HepG2 (cell line): Measurements from ENCODE around the gene TMEM130. TPM values are rescaled to one million over a fixed set of nuclear protein-coding genes. Genes with fewer than 3 reads are reported as not detected.

Experiments used
- CCAR2 ChIP-seq: fragments of 200-400 bp; formaldehyde crosslinking; optimal IDR thresholded peaks from 2 replicates; pipeline ENCODE3; 2018; ENCODE audit warnings: low read depth, mild to moderate bottlenecking, low read length, moderate library complexity
- IRF9 ChIP-seq: sonication (generic); formaldehyde crosslinking; IDR thresholded peaks from 2 replicates; pipeline ENCODE4 v1.8.0; 2022; ENCODE audit warnings: missing genetic modification reagents, mild to moderate bottlenecking, borderline replicate concordance
- NRL ChIP-seq: sonication (generic); formaldehyde crosslinking; IDR thresholded peaks from 2 replicates; pipeline ENCODE4 v1.5.0; 2020; ENCODE audit warnings: missing genetic modification reagents, mild to moderate bottlenecking, moderate library complexity, borderline replicate concordance
- PAXIP1 ChIP-seq: sonication (generic); formaldehyde crosslinking; conservative IDR thresholded peaks from 2 replicates; pipeline ENCODE4 v1.4.0; 2020; ENCODE audit warnings: mild to moderate bottlenecking, missing genetic modification reagents, moderate library complexity
- PPARG ChIP-seq: conservative IDR thresholded peaks from 2 replicates; pipeline ENCODE4 v1.6.1; 2016; ENCODE audit warnings: missing biosample characterization, missing genetic modification reagents
- SAP130 ChIP-seq: IDR thresholded peaks from 2 replicates; pipeline ENCODE4 v1.6.1; 2016; ENCODE audit warnings: low read depth
- USF2 ChIP-seq, 2 experiments: sonication (generic) in 1 of 2; formaldehyde crosslinking in 1 of 2; IDR thresholded peaks; 2 replicates each; pipeline versions ENCODE4 v1.5.1 to v1.6.1; 2011 to 2020; ENCODE audit warnings: borderline replicate concordance in 1 of 2, low read depth in 1 of 2, low read length in 1 of 2, mild to moderate bottlenecking in 1 of 2, missing genetic modification reagents in 1 of 2, moderate library complexity in 1 of 2
- ZFP91 ChIP-seq: sonication (generic); formaldehyde crosslinking; IDR thresholded peaks from 2 replicates; pipeline ENCODE4 v1.9.0; 2022; ENCODE audit warnings: missing genetic modification reagents, mild to moderate bottlenecking, borderline replicate concordance
- ZNF512B ChIP-seq: sonication (generic); formaldehyde crosslinking; IDR thresholded peaks from 2 replicates; pipeline ENCODE4 v1.5.1; 2020; ENCODE audit warnings: missing genetic modification reagents, mild to moderate bottlenecking, borderline replicate concordance
- ZNF737 ChIP-seq: sonication (generic); formaldehyde crosslinking; IDR thresholded peaks from 2 replicates; pipeline ENCODE4 v1.5.0; 2020; ENCODE audit warnings: missing genetic modification reagents, mild to moderate bottlenecking, borderline replicate concordance
- ZNF891 ChIP-seq: sonication (generic); formaldehyde crosslinking; IDR thresholded peaks from 2 replicates; pipeline ENCODE4 v1.5.0; 2020; ENCODE audit warnings: mild to moderate bottlenecking, missing genetic modification reagents
- polyA plus RNA-seq, 8 experiments: library from polyadenylated mRNA; depleted of rRNA in 3 of 8; stranded (reverse) in 7 of 8; unstranded in 1 of 8; fragments of >200 nt; fragmentation: Illumina TruSeq in 4 of 8; extraction: Trizol in 4 of 8; gene quantifications; 2 replicates each; pipeline versions ENCODE4 v1.2.1 to v1.2.3, GENCODE V29; 2011 to 2016; ENCODE audit warnings: low read depth in 4 of 8, missing spikeins in 1 of 8, mixed read lengths in 1 of 8; ENCODE audit not compliant: insufficient read depth in 1 of 8
- total RNA-seq, 5 experiments: library from RNA; depleted of rRNA; stranded (reverse); fragments of >200 nt; fragmentation: Illumina TruSeq; extraction: Trizol; gene quantifications; 2 replicates each; pipeline ENCODE4 v1.2.3, GENCODE V29; 2016; ENCODE audit warnings: low read depth in 1 of 5

TMEM130 gene
- total and polyA plus RNA-seq, 2 of the 13 experiments (the other 11 are each of a cell fraction or from before 2014, with no cell fraction given) = not detected

GRCh38 chr7:98841179-98841997 lies 28.4 kb downstream of the TMEM130 start (continued):
- TF ChIP-seq ZNF512B (CRISPR knock-in tag) = no peak
- TF ChIP-seq CCAR2 = no peak
- TF ChIP-seq IRF9 (CRISPR knock-in tag) = no peak
- TF ChIP-seq ZNF737 = no peak
- TF ChIP-seq USF2 (IDR thresholded peaks at IDR 0.05; ENCODE audit: low read depth, low read length) = no peak
- TF ChIP-seq USF2 (CRISPR knock-in tag; IDR thresholded peaks at IDR 0.05; ENCODE audit: borderline replicate concordance) = no peak
- TF ChIP-seq ZFP91 (CRISPR knock-in tag) = no peak
- TF ChIP-seq SAP130 (CRISPR knock-in tag) = no peak
- TF ChIP-seq ZNF891 (CRISPR knock-in tag) = 0 out of 2 replicates have a peak, but pooled peaks have one; percentile 48
- no peak for TF ChIP-seq PAXIP1 (CRISPR knock-in tag)
- no peak for TF ChIP-seq PPARG (CRISPR knock-in tag)
- peak; percentile 66; the same call in 1 of the 2 replicates for TF ChIP-seq NRL (CRISPR knock-in tag)
- TF ChIP-seq, all 625 proteins: peak for 34
